ENCODE results near the gene PPP1R14B.
A peak's percentile ranks its signal among the peaks of the same experiment; 100 is the strongest.

PPP1R14B gene

GRCh38 chr11:64251016-64251752 lies 4.4 kb upstream of the PPP1R14B start, which contains the start of gene PLCB3:
PLCB3 (plus strand) TSS chr11:64251530; CDS start chr11:64251650, 120 bp downstream.
- TF ChIP-seq, protein P1, sequence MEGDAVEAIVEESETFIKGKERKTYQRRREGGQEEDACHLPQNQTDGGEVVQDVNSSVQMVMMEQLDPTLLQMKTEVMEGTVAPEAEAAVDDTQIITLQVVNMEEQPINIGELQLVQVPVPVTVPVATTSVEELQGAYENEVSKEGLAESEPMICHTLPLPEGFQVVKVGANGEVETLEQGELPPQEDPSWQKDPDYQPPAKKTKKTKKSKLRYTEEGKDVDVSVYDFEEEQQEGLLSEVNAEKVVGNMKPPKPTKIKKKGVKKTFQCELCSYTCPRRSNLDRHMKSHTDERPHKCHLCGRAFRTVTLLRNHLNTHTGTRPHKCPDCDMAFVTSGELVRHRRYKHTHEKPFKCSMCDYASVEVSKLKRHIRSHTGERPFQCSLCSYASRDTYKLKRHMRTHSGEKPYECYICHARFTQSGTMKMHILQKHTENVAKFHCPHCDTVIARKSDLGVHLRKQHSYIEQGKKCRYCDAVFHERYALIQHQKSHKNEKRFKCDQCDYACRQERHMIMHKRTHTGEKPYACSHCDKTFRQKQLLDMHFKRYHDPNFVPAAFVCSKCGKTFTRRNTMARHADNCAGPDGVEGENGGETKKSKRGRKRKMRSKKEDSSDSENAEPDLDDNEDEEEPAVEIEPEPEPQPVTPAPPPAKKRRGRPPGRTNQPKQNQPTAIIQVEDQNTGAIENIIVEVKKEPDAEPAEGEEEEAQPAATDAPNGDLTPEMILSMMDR (IDR thresholded peaks at IDR 0.05; ENCODE audit: insufficient read depth, low read length), result no peak
- no peak for TF ChIP-seq REST (IDR thresholded peaks at IDR 0.05; ENCODE audit: insufficient replicate concordance, low read depth)
- no peak for TF ChIP-seq SPI1 (IDR thresholded peaks at IDR 0.05; ENCODE audit: borderline replicate concordance, low read depth)
- no peak for TF ChIP-seq GABPA (IDR thresholded peaks at IDR 0.05; ENCODE audit: low read depth)
- no peak for TF ChIP-seq POLR2AphosphoS5 (IDR thresholded peaks at IDR 0.05; ENCODE audit: low read depth)
- Histone ChIP-seq H3K27me3 (ENCODE audit: insufficient read depth, poor library complexity, severe bottlenecking) (no peaks in the 10 kb centered on the region), H3K4me3 (replicated peaks; ENCODE audit: insufficient read depth, low read length) (peak within 1 kb of the TSS; percentile 75), H3K27ac (replicated peaks) (peak within 1 kb of the TSS; percentile 49)
- peak in 1 of 2 experiments; percentile 44 for DNase-seq (ENCODE audit: low read depth in 1 of 2, low spot score in 1 of 2)

- Histone ChIP-seq H3K27me3 (ENCODE audit: insufficient read depth, poor library complexity, severe bottlenecking) (no peaks in the 10 kb centered on the region), H3K4me3 (replicated peaks; ENCODE audit: insufficient read depth, low read length) (peak overlapping the region; percentile 75), H3K27ac (replicated peaks) (no peak overlapping the region; the same call in 1 of the 2 replicates)
- DNase-seq (ENCODE audit: low read depth in 1 of 2, low spot score in 1 of 2), result no peak
- no peak for TF ChIP-seq SPI1 (IDR thresholded peaks at IDR 0.05; ENCODE audit: borderline replicate concordance, low read depth)
- TF ChIP-seq, protein P1 (IDR thresholded peaks at IDR 0.05; ENCODE audit: insufficient read depth, low read length), result no peak
- TF ChIP-seq GABPA (IDR thresholded peaks at IDR 0.05; ENCODE audit: low read depth), result no peak
- TF ChIP-seq POLR2AphosphoS5 (IDR thresholded peaks at IDR 0.05; ENCODE audit: low read depth), result no peak
- no peak for TF ChIP-seq REST (IDR thresholded peaks at IDR 0.05; ENCODE audit: insufficient replicate concordance, low read depth)
These were observed 3.8 kb upstream of the PPP1R14B start for GRCh38 chr11:64250415-64251015.

DNA sequence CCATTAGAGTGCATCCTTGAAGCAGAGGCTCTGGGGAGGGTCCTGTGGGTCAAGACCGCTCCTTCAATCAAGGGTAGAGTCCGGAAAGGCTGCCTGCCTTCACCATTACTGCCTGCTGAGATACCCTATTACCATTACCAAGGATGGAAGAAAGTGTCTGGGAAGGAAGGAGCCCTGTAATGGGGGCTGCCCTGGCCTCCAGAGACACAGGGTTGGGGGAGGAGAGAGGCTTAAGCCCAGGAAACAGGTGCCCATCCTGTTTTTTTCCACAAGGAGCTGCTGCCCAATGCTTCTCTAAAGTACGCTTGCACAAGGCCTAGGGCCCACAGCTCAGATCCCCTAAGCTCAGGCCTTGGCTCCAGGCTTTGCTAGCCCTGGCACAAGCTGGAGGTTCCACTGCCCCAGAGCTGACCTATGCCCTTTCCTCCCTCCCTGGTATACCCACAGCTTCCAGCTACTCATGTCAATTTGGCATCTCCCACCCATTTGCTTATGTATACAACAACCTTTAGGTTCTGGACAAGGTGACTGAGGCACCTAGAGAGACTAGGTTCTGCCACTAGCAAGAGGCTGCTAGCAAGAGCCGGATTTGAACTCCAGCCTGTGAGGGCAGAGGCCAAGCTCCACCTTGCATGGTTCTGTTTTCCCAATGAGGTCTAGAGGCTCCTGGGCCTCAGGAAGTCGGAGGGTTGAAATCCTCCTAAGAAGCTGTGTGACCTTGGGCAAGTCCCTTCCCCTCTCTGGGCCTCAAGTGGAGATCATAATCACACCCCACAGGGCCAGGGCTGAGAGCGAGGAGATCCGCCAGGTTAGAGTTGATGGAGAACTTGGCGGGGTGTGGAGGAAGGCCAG lies 3.0 kb upstream of the PPP1R14B start:
- H3K4me3 ChIP-seq (replicated peaks; ENCODE audit: insufficient read depth, low read length), result no peak overlapping the region
- DNase-seq (ENCODE audit: low read depth in 1 of 2, low spot score in 1 of 2), result no peak
- H3K27ac ChIP-seq (replicated peaks), result no peak overlapping the region
- H3K27me3 ChIP-seq (ENCODE audit: insufficient read depth, poor library complexity, severe bottlenecking), result no peaks in the 10 kb centered on the region
- TF ChIP-seq REST (IDR thresholded peaks at IDR 0.05; ENCODE audit: insufficient replicate concordance, low read depth), result no peak
- TF ChIP-seq, protein P1 (IDR thresholded peaks at IDR 0.05; ENCODE audit: insufficient read depth, low read length), result no peak
- no peak for TF ChIP-seq POLR2AphosphoS5 (IDR thresholded peaks at IDR 0.05; ENCODE audit: low read depth)
- no peak for TF ChIP-seq GABPA (IDR thresholded peaks at IDR 0.05; ENCODE audit: low read depth)
- TF ChIP-seq SPI1 (IDR thresholded peaks at IDR 0.05; ENCODE audit: borderline replicate concordance, low read depth), result no peak
